OCI-LY1 (cell line): Measurements from ENCODE around the gene VWA3B.
"Not testable (repeated sequence)": the region's sequence is repeated elsewhere in the genome, so short reads cannot be mapped to it uniquely, and the experiment has no call there.

Experiments used
- H2AFZ ChIP-seq: fragments of 200-600 bp; sonication (generic), shearing (Covaris generic); 2 replicates; pipeline ENCODE4 v1.6.0; 2014; ENCODE audit warnings: antibody characterized with exemption, mild to moderate bottlenecking, low read length
- H3F3A ChIP-seq: fragments of 200-600 bp; sonication (generic), shearing (Covaris generic); 2 replicates; pipeline ENCODE4 v1.6.0; 2014; ENCODE audit warnings: mild to moderate bottlenecking, antibody characterized with exemption, low read length, moderate library complexity; ENCODE audit not compliant: insufficient read depth
- H3K27ac ChIP-seq: fragments of 200-600 bp; sonication (generic); 2 replicates; pipeline ENCODE4 v1.5.1; 2014; ENCODE audit warnings: low read length, mixed run types, mild to moderate bottlenecking, low read depth; ENCODE audit not compliant: poor library complexity, severe bottlenecking
- H3K27me3 ChIP-seq: fragments of 200-600 bp; sonication (generic); 2 replicates; pipeline ENCODE4 v1.6.0; 2014; ENCODE audit warnings: antibody characterized with exemption, mild to moderate bottlenecking, low read length, moderate library complexity; ENCODE audit not compliant: insufficient read depth
- H3K36me3 ChIP-seq: fragments of 200-600 bp; sonication (generic); 2 replicates; pipeline ENCODE4 v1.6.1; 2014; ENCODE audit warnings: mild to moderate bottlenecking, antibody characterized with exemption, low read length, moderate library complexity, mixed read lengths; ENCODE audit not compliant: insufficient read depth
- H3K4me1 ChIP-seq: fragments of 200-600 bp; sonication (generic); 2 replicates; pipeline ENCODE4 v1.5.1; 2014; ENCODE audit warnings: mild to moderate bottlenecking, low read length, moderate library complexity; ENCODE audit not compliant: insufficient read depth, severe bottlenecking
- H3K4me2 ChIP-seq: fragments of 200-600 bp; sonication (generic), shearing (Covaris generic); 2 replicates; pipeline ENCODE4 v1.6.1; 2014; ENCODE audit warnings: low read length
- H3K4me3 ChIP-seq: fragments of 200-600 bp; sonication (generic); 2 replicates; pipeline ENCODE4 v1.5.1; 2014; ENCODE audit warnings: low read length, low read depth, mild to moderate bottlenecking, mixed read lengths; ENCODE audit not compliant: poor library complexity, severe bottlenecking
- H3K79me2 ChIP-seq: fragments of 200-600 bp; shearing (Covaris generic); 2 replicates; pipeline ENCODE4 v1.6.1; 2016; ENCODE audit warnings: mixed run types, low read length, mixed read lengths; ENCODE audit not compliant: insufficient read depth
- H3K9ac ChIP-seq: fragments of 200-600 bp; sonication (generic), shearing (Covaris generic); 2 replicates; pipeline ENCODE4 v1.6.1; 2014; ENCODE audit warnings: mild to moderate bottlenecking, low read length, mixed read lengths
- H3K9me2 ChIP-seq: fragments of 200-600 bp; sonication (generic), shearing (Covaris generic); 2 replicates; pipeline ENCODE4 v1.6.1; 2014; ENCODE audit warnings: low read depth, mild to moderate bottlenecking, low read length, mixed read lengths
- H3K9me3 ChIP-seq: fragments of 200-600 bp; shearing (Covaris generic); 2 replicates; pipeline ENCODE4 v1.6.1; 2014; ENCODE audit warnings: low read length, mixed read lengths
- H4K20me1 ChIP-seq: fragments of 200-600 bp; sonication (generic), shearing (Covaris generic); 2 replicates; pipeline ENCODE4 v1.6.0; 2016; ENCODE audit warnings: mild to moderate bottlenecking, low read length; ENCODE audit not compliant: insufficient read depth
- EZH2 ChIP-seq: fragments of 200-600 bp; sonication (generic), shearing (Covaris generic); IDR thresholded peaks from 2 replicates; pipeline ENCODE4 v1.8.0; 2017; ENCODE audit warnings: borderline replicate concordance, mixed run types, mild to moderate bottlenecking, antibody characterized with exemption, low read length, moderate library complexity, mixed read lengths
- TF ChIP-seq, protein P1 (sequence below): fragments of 200-600 bp; sonication (generic), shearing (Covaris generic); IDR thresholded peaks from 2 replicates; pipeline ENCODE4 v1.5.1; 2017; ENCODE audit warnings: mild to moderate bottlenecking, antibody characterized with exemption, low read length, moderate library complexity, mixed read lengths

Gene VWA3B

DNA sequence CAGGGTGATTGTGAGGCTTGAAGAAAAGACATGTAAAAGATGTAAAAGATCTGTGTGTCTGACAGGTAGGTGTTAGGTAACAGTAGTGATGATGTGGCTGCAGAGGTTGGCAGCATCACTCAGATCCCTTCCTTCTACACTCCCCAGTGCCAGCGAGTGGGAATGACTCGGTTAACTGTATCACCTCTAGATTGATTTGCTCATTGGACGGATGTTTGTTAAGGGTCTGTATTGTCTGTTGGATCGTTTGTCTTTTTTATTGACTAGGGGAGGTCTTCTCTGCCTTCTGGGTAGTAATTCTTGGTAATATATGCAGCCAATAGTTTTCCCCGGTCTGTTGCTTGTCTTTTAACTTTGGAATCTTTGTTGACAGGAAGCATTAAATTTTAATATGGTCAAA lies 214.5 kb downstream of the VWA3B start:
- H2AFZ ChIP-seq: no peak overlapping the region
- H3K4me2 ChIP-seq: no peak overlapping the region
- H3K27ac ChIP-seq: no peak overlapping the region
- no peaks in the 10 kb centered on the region for H4K20me1 ChIP-seq
- no peak overlapping the region for H3K4me3 ChIP-seq
- H3K9me3 ChIP-seq: no peaks in the 10 kb centered on the region
- H3F3A ChIP-seq: no peaks in the 10 kb centered on the region
- no peaks in the 10 kb centered on the region for H3K36me3 ChIP-seq
- no peaks in the 10 kb centered on the region for H3K4me1 ChIP-seq
- no peak for TF ChIP-seq EZH2
- TF ChIP-seq, protein P1, sequence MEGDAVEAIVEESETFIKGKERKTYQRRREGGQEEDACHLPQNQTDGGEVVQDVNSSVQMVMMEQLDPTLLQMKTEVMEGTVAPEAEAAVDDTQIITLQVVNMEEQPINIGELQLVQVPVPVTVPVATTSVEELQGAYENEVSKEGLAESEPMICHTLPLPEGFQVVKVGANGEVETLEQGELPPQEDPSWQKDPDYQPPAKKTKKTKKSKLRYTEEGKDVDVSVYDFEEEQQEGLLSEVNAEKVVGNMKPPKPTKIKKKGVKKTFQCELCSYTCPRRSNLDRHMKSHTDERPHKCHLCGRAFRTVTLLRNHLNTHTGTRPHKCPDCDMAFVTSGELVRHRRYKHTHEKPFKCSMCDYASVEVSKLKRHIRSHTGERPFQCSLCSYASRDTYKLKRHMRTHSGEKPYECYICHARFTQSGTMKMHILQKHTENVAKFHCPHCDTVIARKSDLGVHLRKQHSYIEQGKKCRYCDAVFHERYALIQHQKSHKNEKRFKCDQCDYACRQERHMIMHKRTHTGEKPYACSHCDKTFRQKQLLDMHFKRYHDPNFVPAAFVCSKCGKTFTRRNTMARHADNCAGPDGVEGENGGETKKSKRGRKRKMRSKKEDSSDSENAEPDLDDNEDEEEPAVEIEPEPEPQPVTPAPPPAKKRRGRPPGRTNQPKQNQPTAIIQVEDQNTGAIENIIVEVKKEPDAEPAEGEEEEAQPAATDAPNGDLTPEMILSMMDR: no peak
- H3K9ac ChIP-seq: no peak overlapping the region
- H3K9me2 ChIP-seq: no peaks in the 10 kb centered on the region
- H3K27me3 ChIP-seq: no peaks in the 10 kb centered on the region; the same call in 1 of the 2 replicates
- no peaks in the 10 kb centered on the region for H3K79me2 ChIP-seq

DNA sequence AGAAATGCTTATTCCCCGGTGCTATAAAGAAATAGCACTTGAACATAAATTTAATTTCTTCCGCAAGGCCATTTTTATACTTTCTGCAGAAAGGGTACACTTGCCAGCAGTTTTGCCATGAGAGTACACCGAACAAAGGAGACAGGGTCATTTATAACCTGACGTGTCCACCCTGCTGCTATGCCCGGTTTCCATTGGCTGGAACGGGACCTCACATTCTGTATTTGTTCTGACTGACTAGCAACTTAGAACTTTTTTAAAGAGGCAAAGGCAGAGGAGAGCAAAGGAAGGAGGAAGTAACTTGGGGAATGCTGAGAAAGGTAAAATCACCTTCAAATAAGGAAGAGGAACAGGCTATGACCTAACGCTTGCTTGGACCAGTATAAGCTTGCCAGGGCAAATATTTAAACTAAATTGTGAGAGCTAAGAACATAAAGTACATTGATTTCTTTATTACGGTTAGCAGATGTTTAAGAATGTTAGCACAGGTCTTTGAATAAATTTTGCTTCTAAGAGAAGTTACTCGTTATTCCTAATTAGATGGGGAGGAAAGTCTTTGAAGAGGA lies 220.2 kb downstream of the VWA3B start:
- not testable (repeated sequence) for H3K36me3 ChIP-seq, H3K9ac ChIP-seq, H3K27me3 ChIP-seq, H3F3A ChIP-seq, H3K79me2 ChIP-seq, H3K27ac ChIP-seq, H3K4me3 ChIP-seq, H3K4me1 ChIP-seq, H3K9me3 ChIP-seq, H3K4me2 ChIP-seq, H3K9me2 ChIP-seq, H2AFZ ChIP-seq, H4K20me1 ChIP-seq

DNA sequence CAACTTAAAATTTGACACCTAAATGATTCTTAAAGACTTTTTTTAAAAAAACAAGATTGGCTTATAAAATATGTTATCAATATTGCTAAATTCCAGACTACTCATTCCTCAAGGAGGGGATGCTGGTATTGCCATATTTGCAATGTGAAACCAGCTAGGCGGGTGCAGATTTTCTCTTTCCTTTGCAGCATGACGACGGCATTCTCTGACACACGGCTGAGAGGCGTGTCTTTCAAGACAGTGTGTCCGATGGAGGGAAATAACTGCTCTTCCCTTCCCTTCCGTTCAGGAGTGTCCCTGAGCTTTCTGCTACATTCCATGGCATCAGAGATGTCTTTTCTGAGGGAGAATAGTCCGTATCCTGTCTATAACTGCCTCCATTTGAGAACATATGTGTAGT lies 221.1 kb downstream of the VWA3B start:
- Histone ChIP-seq H3K79me2 (no peaks in the 10 kb centered on the region), H3K9ac (no peak overlapping the region), H3K36me3 (no peaks in the 10 kb centered on the region), H3K4me3 (no peak overlapping the region), H3K9me3 (no peaks in the 10 kb centered on the region), H4K20me1 (no peaks in the 10 kb centered on the region), H3F3A (no peaks in the 10 kb centered on the region), H2AFZ (no peak overlapping the region), H3K27ac (no peak overlapping the region), H3K4me2 (no peak overlapping the region), H3K27me3 (no peaks in the 10 kb centered on the region; the same call in 1 of the 2 replicates), H3K4me1 (no peaks in the 10 kb centered on the region), H3K9me2 (no peaks in the 10 kb centered on the region)
- no peak for TF ChIP-seq EZH2
- TF ChIP-seq, protein P1: no peak

DNA sequence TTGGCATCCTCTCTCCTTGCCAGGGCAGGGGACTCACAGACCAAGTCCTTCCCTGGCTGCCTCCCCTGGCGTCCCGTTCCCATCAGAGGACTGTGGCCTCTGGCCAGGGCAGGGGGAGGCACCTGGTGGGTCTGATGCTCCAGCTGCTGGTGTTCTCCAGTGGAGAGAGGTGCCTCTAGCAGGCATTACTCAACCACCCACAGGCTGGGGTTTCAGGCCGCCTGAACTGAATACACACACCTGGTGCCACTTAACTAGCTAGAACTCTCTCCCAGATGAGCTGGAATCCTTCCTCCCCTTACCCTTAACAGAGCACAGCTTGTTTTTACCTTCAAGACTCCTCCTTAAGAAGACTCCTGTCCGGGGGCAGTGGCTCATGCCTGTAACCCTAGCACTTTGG lies 221.6 kb downstream of the VWA3B start:
- H3K79me2 ChIP-seq: no peaks in the 10 kb centered on the region
- H3K4me1 ChIP-seq: no peaks in the 10 kb centered on the region
- TF ChIP-seq, protein P1: no peak
- no peak for TF ChIP-seq EZH2
- no peaks in the 10 kb centered on the region for H3K36me3 ChIP-seq
- H3K27me3 ChIP-seq: no peaks in the 10 kb centered on the region; the same call in 1 of the 2 replicates
- H2AFZ ChIP-seq: no peak overlapping the region
- H3K9me3 ChIP-seq: no peaks in the 10 kb centered on the region
- H3K4me3 ChIP-seq: no peak overlapping the region
- no peak overlapping the region for H3K4me2 ChIP-seq
- H4K20me1 ChIP-seq: no peaks in the 10 kb centered on the region
- H3K9ac ChIP-seq: no peak overlapping the region
- no peaks in the 10 kb centered on the region for H3F3A ChIP-seq
- H3K9me2 ChIP-seq: no peaks in the 10 kb centered on the region
- H3K27ac ChIP-seq: no peak overlapping the region
